GM12801 (cell line): Measurements from ENCODE around the gene SLC52A3.

Experiments
- CTCF ChIP-seq: IDR thresholded peaks from one replicate; pipeline ENCODE4 v1.5.1; 2011; ENCODE audit warnings: control low read depth; ENCODE audit not compliant: insufficient read length; ENCODE audit errors: extremely low read depth

Gene SLC52A3

DNA sequence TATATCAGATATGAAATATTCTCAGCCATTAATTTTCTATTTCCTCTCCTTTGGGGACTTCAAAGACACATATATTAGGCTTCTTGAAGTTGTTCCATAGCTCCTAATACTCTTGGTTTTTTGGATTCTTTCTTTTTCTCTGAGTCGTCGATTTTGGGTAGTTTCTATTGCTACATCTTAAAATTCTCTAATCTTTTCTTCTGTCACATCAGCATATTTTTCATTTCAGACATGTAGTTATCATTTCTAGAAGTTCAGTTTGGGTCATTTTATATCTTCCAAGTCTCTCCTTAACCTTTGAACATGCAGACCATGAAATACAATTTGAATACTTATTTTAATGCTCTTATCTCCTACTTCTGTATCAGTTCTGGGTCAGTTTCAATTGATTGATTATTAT, 53.8 kb downstream of the SLC52A3 start:
- no peak for TF ChIP-seq CTCF

- TF ChIP-seq CTCF, result no peak
Observed at GRCh38 chr20:711576-711975, 56.7 kb downstream of the SLC52A3 start.

DNA sequence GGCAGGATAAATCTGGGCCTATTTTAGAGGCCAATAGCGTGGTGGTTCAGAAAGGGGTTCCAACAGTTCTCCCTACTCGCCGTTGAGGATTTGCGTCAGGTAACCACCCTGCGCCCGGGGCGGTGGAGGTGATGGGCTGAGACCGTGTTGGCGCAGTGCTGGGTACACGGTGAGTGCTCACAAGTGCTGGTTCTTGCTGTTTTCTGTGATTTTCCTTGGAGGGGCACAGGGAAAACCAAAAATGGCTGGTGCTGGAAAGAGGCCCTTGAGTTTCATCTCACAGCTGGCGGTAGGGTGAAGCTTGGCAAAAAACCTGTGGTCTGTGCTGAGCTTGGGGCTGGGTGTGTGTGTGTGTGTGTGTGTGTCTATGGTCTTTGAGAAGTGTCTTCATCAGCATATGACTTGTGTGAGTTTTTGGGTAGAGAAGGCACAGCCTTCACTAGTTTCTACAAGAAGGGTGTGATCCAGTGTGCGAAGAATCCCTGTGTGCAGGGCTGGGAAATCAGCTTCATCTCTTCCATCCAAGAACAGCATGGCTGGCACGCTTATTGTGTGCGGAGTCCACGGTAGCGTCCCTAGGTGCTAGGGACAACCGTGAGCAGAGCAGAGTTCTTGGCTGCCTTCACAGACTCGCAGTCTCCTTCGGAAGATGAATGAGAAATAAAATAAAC, 57.4 kb downstream of the SLC52A3 start:
- TF ChIP-seq CTCF, result no peak
